HTR-8/SVneo (cell line): ENCODE measurements around the gene DCTN1.

ENCODE experiments used
- DNase-seq: peaks from one replicate; pipeline ENCODE4 v3.0.0; 2011; ENCODE audit warnings: low spot score, mixed read lengths; ENCODE audit not compliant: insufficient read length
- FAIRE-seq: peaks from 2 replicates; lab custom pipeline; 2011; peaks lifted over from hg19 to GRCh38; lab: Jason Lieb, UNC

DCTN1 gene

GRCh38 chr2:74414881-74415761 is 35.0 kb upstream of the DCTN1 start:
- FAIRE-seq (no peak), DNase-seq (no peak)

GRCh38 chr2:74414441-74414840 is 34.3 kb upstream of the DCTN1 start:
- FAIRE-seq, result no peak
- no peak for DNase-seq

GRCh38 chr2:74413001-74413698 is 33.0 kb upstream of the DCTN1 start:
- FAIRE-seq (no peak), DNase-seq (no peak)

GRCh38 chr2:74407682-74408081 is 27.6 kb upstream of the DCTN1 start:
- DNase-seq (no peak), FAIRE-seq (no peak)

- DNase-seq, result no peak
- no peak for FAIRE-seq
Measured at GRCh38 chr2:74406035-74406434, 25.9 kb upstream of the DCTN1 start.

GRCh38 chr2:74401891-74402290 is 21.8 kb upstream of the DCTN1 start:
- DNase-seq (no peak), FAIRE-seq (no peak)

GRCh38 chr2:74399785-74400184 is 19.7 kb upstream of the DCTN1 start:
- DNase-seq (peak; percentile 38), FAIRE-seq (no peak)

- FAIRE-seq, result no peak
- no peak for DNase-seq
Measured at GRCh38 chr2:74396149-74396548, 16.0 kb upstream of the DCTN1 start.

GRCh38 chr2:74393525-74393924 is 13.4 kb upstream of the DCTN1 start:
- DNase-seq (no peak), FAIRE-seq (no peak)

GRCh38 chr2:74392449-74392743 is 12.3 kb upstream of the DCTN1 start:
- no peak for FAIRE-seq
- DNase-seq, result no peak

- peak; percentile 88 for DNase-seq
- peak; percentile 93 for FAIRE-seq
Measured at GRCh38 chr2:74391580-74392448, 11.7 kb upstream of the DCTN1 start.

- FAIRE-seq, result no peak
Measured at GRCh38 chr2:74391209-74391579, 11.1 kb upstream of the DCTN1 start.

GRCh38 chr2:74390606-74391005 is 10.5 kb upstream of the DCTN1 start:
- FAIRE-seq (no peak), DNase-seq (no peak)

More at GRCh38 chr2:74391209-74391579, 11.1 kb upstream of the DCTN1 start:
- DNase-seq, result peak; percentile 42

GRCh38 chr2:74387346-74387745 is 7.2 kb upstream of the DCTN1 start:
- FAIRE-seq, result no peak
- no peak for DNase-seq

- DNase-seq (no peak), FAIRE-seq (no peak)
Measured at GRCh38 chr2:74385396-74385795, 5.3 kb upstream of the DCTN1 start.

GRCh38 chr2:74384051-74384450 is 3.9 kb upstream of the DCTN1 start:
- DNase-seq (no peak), FAIRE-seq (no peak)

- FAIRE-seq (no peak), DNase-seq (no peak)
Measured at GRCh38 chr2:74383254-74383653, 3.1 kb upstream of the DCTN1 start.

- DNase-seq (no peak), FAIRE-seq (no peak)
Measured at GRCh38 chr2:74381751-74382150, 1.6 kb upstream of the DCTN1 start.

GRCh38 chr2:74378007-74378406 is 2.1 kb downstream of the DCTN1 start:
- DNase-seq, result no peak
- FAIRE-seq, result no peak

- no peak for DNase-seq
- FAIRE-seq, result no peak
Measured at GRCh38 chr2:74375838-74376237, 4.3 kb downstream of the DCTN1 start.
